PFSK-1 (cell line): Measurements from ENCODE around the gene CMTM2.

Experiments
- FOXP2 ChIP-seq: optimal IDR thresholded peaks from 2 replicates; pipeline ENCODE3; 2011; ENCODE audit warnings: borderline replicate concordance, control low read depth, inconsistent platforms; ENCODE audit not compliant: insufficient read depth; ENCODE audit errors: extremely low read length, extremely low read depth
- POLR2AphosphoS5 ChIP-seq: IDR thresholded peaks from 2 replicates; pipeline ENCODE4 v1.6.1; 2012; ENCODE audit warnings: low read depth, mild to moderate bottlenecking, control low read depth, low read length, moderate library complexity
- REST ChIP-seq, 2 experiments: IDR thresholded peaks; 2 replicates each; pipeline versions ENCODE4 v1.6.1 to v1.8.0; 2011 to 2012; ENCODE audit warnings: low read depth in 2 of 2, low read length in 2 of 2, control low read depth in 1 of 2, inconsistent platforms in 1 of 2, mild to moderate bottlenecking in 1 of 2, moderate library complexity in 1 of 2; ENCODE audit not compliant: insufficient read depth in 1 of 2
- SIN3A ChIP-seq: IDR thresholded peaks from 2 replicates; pipeline ENCODE4 v1.6.1; 2012; ENCODE audit warnings: mild to moderate bottlenecking, low read length, moderate library complexity, borderline replicate concordance; ENCODE audit not compliant: insufficient read depth
- TAF1 ChIP-seq: IDR thresholded peaks from 2 replicates; pipeline ENCODE4 v1.6.1; 2012; ENCODE audit warnings: low read length, control low read depth, borderline replicate concordance; ENCODE audit not compliant: insufficient read depth

CMTM2 gene

GRCh38 chr16:66605177-66605978 is 26.1 kb downstream of the CMTM2 start:
- TF ChIP-seq REST (IDR thresholded peaks at IDR 0.05; ENCODE audit: insufficient read depth in 1 of 2, low read depth in 2 of 2, low read length in 2 of 2) (no peak), POLR2AphosphoS5 (no peak), SIN3A (no peak), FOXP2 (no peak), TAF1 (no peak)

- TF ChIP-seq POLR2AphosphoS5: no peak
Observed at GRCh38 chr16:66605979-66606751, 26.9 kb downstream of the CMTM2 start.

GRCh38 chr16:66608241-66609138 is 29.2 kb downstream of the CMTM2 start:
- TF ChIP-seq REST (IDR thresholded peaks at IDR 0.05; ENCODE audit: insufficient read depth in 1 of 2, low read depth in 2 of 2, low read length in 2 of 2): no peak

GRCh38 chr16:66609139-66609510 is 29.9 kb downstream of the CMTM2 start:
- TF ChIP-seq REST (IDR thresholded peaks at IDR 0.05; ENCODE audit: insufficient read depth in 1 of 2, low read depth in 2 of 2, low read length in 2 of 2) (no peak), POLR2AphosphoS5 (no peak), TAF1 (no peak), SIN3A (no peak)

- no peak for TF ChIP-seq POLR2AphosphoS5
- no peak for TF ChIP-seq TAF1
- TF ChIP-seq FOXP2: no peak
- TF ChIP-seq REST (IDR thresholded peaks at IDR 0.05; ENCODE audit: insufficient read depth in 1 of 2, low read depth in 2 of 2, low read length in 2 of 2): no peak
- TF ChIP-seq SIN3A: no peak
Observed at GRCh38 chr16:66610111-66610820, 31.0 kb downstream of the CMTM2 start.
